Measurements from ENCODE around the gene CEP131.
"Not testable (repeated sequence)": the region's sequence is repeated elsewhere in the genome, so short reads cannot be mapped to it uniquely, and the experiment has no call there.

CEP131 gene

GRCh38 chr17:81166033-81166492, 56.7 kb downstream of the CEP131 start, which contains the start of gene AATK:
AATK (minus strand) TSS chr17:81166221; CDS start chr17:81165992, 229 bp downstream.
- DNase-seq (ENCODE audit: low read depth in 2 of 2): no peak

GRCh38 chr17:81165246-81166032, 57.3 kb downstream of the CEP131 start, which contains the start of gene PVALEF:
PVALEF (plus strand) TSS chr17:81165507; CDS start chr17:81181227, 15,720 bp downstream.
- DNase-seq (ENCODE audit: low read depth in 2 of 2): no peak

GRCh38 chr17:81164371-81165245, 58.2 kb downstream of the CEP131 start:
- DNase-seq (ENCODE audit: low read depth in 2 of 2): no peak

GRCh38 chr17:81163703-81164370, 58.9 kb downstream of the CEP131 start:
- DNase-seq (ENCODE audit: low read depth in 2 of 2): no peak

GRCh38 chr17:81163051-81163695, 59.6 kb downstream of the CEP131 start:
- no peak for DNase-seq (ENCODE audit: low read depth in 2 of 2)

GRCh38 chr17:81162491-81162890, 60.3 kb downstream of the CEP131 start:
- DNase-seq (ENCODE audit: low read depth in 2 of 2): no peak

GRCh38 chr17:81161972-81162371, 60.8 kb downstream of the CEP131 start:
- no peak for DNase-seq (ENCODE audit: low read depth in 2 of 2)

- DNase-seq (ENCODE audit: low read depth in 2 of 2): no peak
Measured at GRCh38 chr17:81161536-81161935, 61.2 kb downstream of the CEP131 start.

- no peak for DNase-seq (ENCODE audit: low read depth in 2 of 2)
Measured at GRCh38 chr17:81160747-81161453, 61.9 kb downstream of the CEP131 start.

- no peak for DNase-seq (ENCODE audit: low read depth in 2 of 2)
Measured at GRCh38 chr17:81160306-81160705, 62.5 kb downstream of the CEP131 start.

GRCh38 chr17:81159611-81160265, 63.0 kb downstream of the CEP131 start:
- no peak for DNase-seq (ENCODE audit: low read depth in 2 of 2)

GRCh38 chr17:81158688-81159590, 63.8 kb downstream of the CEP131 start:
- DNase-seq (ENCODE audit: low read depth in 2 of 2): no peak

GRCh38 chr17:81157848-81158687, 64.7 kb downstream of the CEP131 start:
- no peak for DNase-seq (ENCODE audit: low read depth in 2 of 2)

- DNase-seq (ENCODE audit: low read depth in 2 of 2): no peak
Measured at GRCh38 chr17:81156866-81157805, 65.6 kb downstream of the CEP131 start.

- no peak for DNase-seq (ENCODE audit: low read depth in 2 of 2)
Measured at GRCh38 chr17:81154961-81155360, 67.8 kb downstream of the CEP131 start.

GRCh38 chr17:81154016-81154415, 68.7 kb downstream of the CEP131 start:
- not testable (repeated sequence) for DNase-seq (ENCODE audit: low read depth in 2 of 2)

- DNase-seq (ENCODE audit: low read depth in 2 of 2): no peak
Measured at GRCh38 chr17:81153340-81153803, 69.4 kb downstream of the CEP131 start.

Measured in stimulated activated CD4-positive, alpha-beta T cell treated with anti-CD3 and anti-CD28 coated beads, Interleukin-15, amount 100 ng/mL, for 48 hours (primary cell).